ENCODE results near the gene ZDHHC11B.
"Not testable (repeated sequence)": the region's sequence is repeated elsewhere in the genome, so short reads cannot be mapped to it uniquely, and the experiment has no call there.

GRCh38 chr5:694042-694431 lies 90.5 kb downstream of the ZDHHC11B start:
- TF ChIP-seq, protein P1, sequence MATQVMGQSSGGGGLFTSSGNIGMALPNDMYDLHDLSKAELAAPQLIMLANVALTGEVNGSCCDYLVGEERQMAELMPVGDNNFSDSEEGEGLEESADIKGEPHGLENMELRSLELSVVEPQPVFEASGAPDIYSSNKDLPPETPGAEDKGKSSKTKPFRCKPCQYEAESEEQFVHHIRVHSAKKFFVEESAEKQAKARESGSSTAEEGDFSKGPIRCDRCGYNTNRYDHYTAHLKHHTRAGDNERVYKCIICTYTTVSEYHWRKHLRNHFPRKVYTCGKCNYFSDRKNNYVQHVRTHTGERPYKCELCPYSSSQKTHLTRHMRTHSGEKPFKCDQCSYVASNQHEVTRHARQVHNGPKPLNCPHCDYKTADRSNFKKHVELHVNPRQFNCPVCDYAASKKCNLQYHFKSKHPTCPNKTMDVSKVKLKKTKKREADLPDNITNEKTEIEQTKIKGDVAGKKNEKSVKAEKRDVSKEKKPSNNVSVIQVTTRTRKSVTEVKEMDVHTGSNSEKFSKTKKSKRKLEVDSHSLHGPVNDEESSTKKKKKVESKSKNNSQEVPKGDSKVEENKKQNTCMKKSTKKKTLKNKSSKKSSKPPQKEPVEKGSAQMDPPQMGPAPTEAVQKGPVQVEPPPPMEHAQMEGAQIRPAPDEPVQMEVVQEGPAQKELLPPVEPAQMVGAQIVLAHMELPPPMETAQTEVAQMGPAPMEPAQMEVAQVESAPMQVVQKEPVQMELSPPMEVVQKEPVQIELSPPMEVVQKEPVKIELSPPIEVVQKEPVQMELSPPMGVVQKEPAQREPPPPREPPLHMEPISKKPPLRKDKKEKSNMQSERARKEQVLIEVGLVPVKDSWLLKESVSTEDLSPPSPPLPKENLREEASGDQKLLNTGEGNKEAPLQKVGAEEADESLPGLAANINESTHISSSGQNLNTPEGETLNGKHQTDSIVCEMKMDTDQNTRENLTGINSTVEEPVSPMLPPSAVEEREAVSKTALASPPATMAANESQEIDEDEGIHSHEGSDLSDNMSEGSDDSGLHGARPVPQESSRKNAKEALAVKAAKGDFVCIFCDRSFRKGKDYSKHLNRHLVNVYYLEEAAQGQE (IDR thresholded peaks at IDR 0.05; ENCODE audit: borderline replicate concordance): not testable (repeated sequence)
- not testable (repeated sequence) for TF ChIP-seq CTCF (IDR thresholded peaks at IDR 0.05; ENCODE audit: poor library complexity, severe bottlenecking); EP300 (conservative IDR thresholded peaks at IDR 0.05; ENCODE audit: poor library complexity, severe bottlenecking); TAF1 (IDR thresholded peaks at IDR 0.05; ENCODE audit: low read depth); POLR2AphosphoS5 (IDR thresholded peaks at IDR 0.05)
